Measurements from ENCODE around the gene OGA. TPM values are rescaled to one million over a fixed set of nuclear protein-coding genes. Genes with fewer than 3 reads are reported as not detected.

OGA gene
- total and polyA plus RNA-seq, 2 of the 8 experiments (the other 6 are each of a cell fraction or from before 2014, with no cell fraction given): 31.2 to 107 TPM

GRCh38 chr10:101771380-101771779 lies 46.9 kb downstream of the OGA start (continued):
- no peak for TF ChIP-seq CHD7 (IDR thresholded peaks at IDR 0.05; ENCODE audit: insufficient replicate concordance, low read length)
- TF ChIP-seq SP1 (IDR thresholded peaks at IDR 0.05; ENCODE audit: low read depth, low read length): no peak
- TF ChIP-seq KDM1A (IDR thresholded peaks at IDR 0.05; ENCODE audit: borderline replicate concordance, low read length): no peak
- no peak for TF ChIP-seq HDAC2 (IDR thresholded peaks at IDR 0.05; ENCODE audit: borderline replicate concordance in 1 of 2, low read depth in 2 of 2, low read length in 2 of 2)

Measured in H1 (cell line).